Measurements from ENCODE around the gene CREBRF.

- TF ChIP-seq POLR2AphosphoS5 (IDR thresholded peaks at IDR 0.05; ENCODE audit: insufficient read depth in 1 of 2, low read depth in 1 of 2) (no peak), CTCF (IDR thresholded peaks at IDR 0.05) (no peak)
These were observed 35.8 kb downstream of the CREBRF start for GRCh38 chr5:173091981-173092380.

Data from vagina (tissue), 2 donors.